Stimulated activated CD4-positive, alpha-beta T cell treated with anti-CD3 and anti-CD28 coated beads, Interleukin-12 subunit alpha, Interleukin-12 subunit beta, amount 100 ng/mL, for 48 hours (primary cell): ENCODE data around the gene FPR3.
"Not testable (repeated sequence)": the region's sequence is repeated elsewhere in the genome, so short reads cannot be mapped to it uniquely, and the experiment has no call there.

Experiments
- DNase-seq, 3 donors: peaks; one replicate each; pipeline ENCODE4 v3.0.0-alpha.2; 2020; ENCODE audit warnings: low read depth in 2 of 3, low spot score in 1 of 3

The FPR3 gene

GRCh38 chr19:51783372-51783771 lies 11.6 kb upstream of the FPR3 start:
- DNase-seq: peak in 1 of 3 donors; percentile 0

- no peak for DNase-seq
Observed at GRCh38 chr19:51784109-51784785, 10.7 kb upstream of the FPR3 start.

- peak; percentile 40 to 53 (median 50) for DNase-seq
Observed at GRCh38 chr19:51784922-51785690, 9.9 kb upstream of the FPR3 start.

GRCh38 chr19:51786646-51787494 lies 8.1 kb upstream of the FPR3 start:
- no peak for DNase-seq

GRCh38 chr19:51788029-51788428 lies 6.9 kb upstream of the FPR3 start:
- no peak for DNase-seq

- no peak for DNase-seq
Observed at GRCh38 chr19:51789061-51789795, 5.7 kb upstream of the FPR3 start.

- DNase-seq: no peak
Observed at GRCh38 chr19:51792932-51793331, 2.0 kb upstream of the FPR3 start.

GRCh38 chr19:51793994-51794393 lies 963 bp upstream of the FPR3 start:
- no peak for DNase-seq

GRCh38 chr19:51796195-51796679 lies 1.3 kb downstream of the FPR3 start:
- no peak for DNase-seq

- DNase-seq: no peak
Observed at GRCh38 chr19:51797480-51797879, 2.5 kb downstream of the FPR3 start.

- no peak for DNase-seq
Observed at GRCh38 chr19:51798062-51798461, 3.1 kb downstream of the FPR3 start.

- DNase-seq: no peak
Observed at GRCh38 chr19:51799034-51799773, 4.2 kb downstream of the FPR3 start.

GRCh38 chr19:51799774-51800472 lies 5.0 kb downstream of the FPR3 start:
- DNase-seq: no peak

GRCh38 chr19:51800473-51801244 lies 5.7 kb downstream of the FPR3 start:
- DNase-seq: no peak

- no peak for DNase-seq
Observed at GRCh38 chr19:51802775-51803174, 7.8 kb downstream of the FPR3 start.

GRCh38 chr19:51803519-51803918 lies 8.6 kb downstream of the FPR3 start:
- DNase-seq: no peak

- no peak for DNase-seq
Observed at GRCh38 chr19:51803967-51804366, 9.0 kb downstream of the FPR3 start.

- DNase-seq: not testable (repeated sequence)
Observed at GRCh38 chr19:51804789-51805188, 9.8 kb downstream of the FPR3 start.

GRCh38 chr19:51805396-51805795 lies 10.4 kb downstream of the FPR3 start:
- not testable (repeated sequence) for DNase-seq
